HuH-7 (cell line): ENCODE data around the gene SLC25A21.

Experiments
- DNase-seq: peaks from one replicate; pipeline ENCODE4 v3.0.0; 2011; ENCODE audit warnings: low spot score

SLC25A21 gene

DNA sequence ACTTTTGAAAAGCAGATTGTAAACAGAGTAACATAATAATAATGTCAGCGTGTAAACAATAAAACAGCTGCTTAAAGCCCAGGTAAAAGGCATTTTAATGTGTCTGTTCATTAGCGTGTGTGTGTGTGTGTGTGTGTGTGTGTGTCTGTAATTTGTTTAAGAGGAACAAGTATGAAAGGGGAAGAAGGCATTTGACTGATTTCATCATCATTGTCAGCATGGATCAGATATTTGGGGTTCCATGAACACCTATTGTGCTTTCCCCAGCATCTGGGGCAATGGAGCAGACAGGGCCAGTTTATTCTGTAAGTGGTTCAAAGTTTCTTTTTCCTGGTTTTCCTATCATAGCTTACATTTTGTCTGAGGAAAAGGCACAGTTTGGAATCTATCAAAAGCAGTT lies 28.9 kb downstream of the SLC25A21 start:
- DNase-seq: no peak

DNA sequence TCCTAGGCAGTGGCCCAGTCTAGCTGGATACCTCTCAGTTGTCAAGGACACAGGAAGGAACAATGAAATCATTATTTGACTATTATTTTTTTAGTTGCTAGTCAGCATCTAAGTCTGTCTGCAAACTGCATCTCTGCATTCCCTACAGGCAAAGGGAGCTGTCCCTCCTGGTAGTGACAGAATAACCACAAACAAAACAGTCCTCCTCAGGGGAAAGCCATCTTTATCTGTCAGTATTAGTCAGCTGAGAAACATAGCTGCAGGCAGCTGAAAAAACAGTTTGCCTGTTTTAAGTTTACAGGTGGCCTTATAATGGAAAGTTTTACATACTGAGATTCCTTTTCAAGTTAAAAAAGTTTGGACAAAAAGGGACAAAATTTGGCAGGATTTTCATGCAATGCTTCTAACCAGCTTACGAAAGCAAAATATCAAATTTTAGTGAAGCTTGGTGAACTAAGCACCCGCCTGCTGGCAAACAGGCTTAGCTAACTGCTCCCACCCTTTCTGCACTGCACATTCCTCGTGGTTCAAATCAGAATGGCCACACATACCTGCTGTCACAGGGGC lies 29.5 kb downstream of the SLC25A21 start:
- DNase-seq: no peak

DNA sequence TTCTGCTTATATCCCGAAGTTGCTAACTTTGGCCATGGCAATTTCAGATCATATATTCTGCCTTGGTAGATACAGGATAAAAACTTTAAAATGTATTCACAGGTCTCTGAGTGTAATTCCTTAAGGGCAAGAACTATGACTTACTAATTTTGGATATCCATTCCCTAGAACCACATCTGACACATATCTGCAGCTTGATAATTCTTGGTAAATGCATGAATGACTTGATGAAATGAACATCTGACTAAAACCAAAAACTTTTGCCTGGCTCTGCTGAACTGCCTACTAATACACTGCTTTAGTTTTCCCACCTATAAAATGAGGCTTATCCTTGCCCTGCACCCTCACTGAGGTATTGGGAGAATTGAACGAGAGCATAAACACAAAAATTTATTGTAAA lies 32.2 kb downstream of the SLC25A21 start:
- no peak for DNase-seq

DNA sequence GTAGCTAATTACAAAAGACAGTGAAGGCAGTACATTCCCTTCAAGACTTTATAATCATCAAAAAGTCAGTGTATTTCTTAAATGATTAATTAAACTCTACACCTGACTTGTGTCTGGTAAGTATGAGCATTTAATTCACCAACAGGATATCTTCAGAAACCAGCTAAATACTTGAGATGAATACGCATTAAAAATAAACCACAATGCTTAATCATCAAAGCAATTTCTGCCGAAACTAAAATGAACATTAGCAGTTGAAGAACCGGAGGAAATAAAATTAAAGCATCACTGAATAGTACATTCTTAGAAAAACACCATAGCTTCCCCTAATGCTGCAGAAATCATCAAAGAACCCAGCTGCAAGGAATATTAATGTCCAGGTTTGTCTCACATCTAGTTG lies 32.7 kb downstream of the SLC25A21 start:
- no peak for DNase-seq

DNA sequence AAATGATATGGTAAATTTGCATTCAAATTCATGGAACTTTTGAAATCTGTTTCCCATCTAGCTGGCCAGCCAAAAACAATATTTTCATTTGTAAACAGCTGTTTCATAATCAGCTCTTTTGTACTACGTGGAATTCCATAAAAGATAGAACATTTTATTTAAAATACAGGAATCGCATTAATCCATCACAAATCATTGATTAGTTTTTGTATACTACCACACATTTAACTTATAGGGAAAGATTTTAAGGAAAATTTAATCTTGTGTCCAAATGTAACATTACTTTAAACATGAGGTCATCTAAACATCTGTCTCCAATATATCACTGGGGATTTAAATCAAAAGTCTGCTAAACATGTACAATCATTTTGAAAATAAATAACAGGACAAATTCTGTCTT lies 33.5 kb downstream of the SLC25A21 start:
- no peak for DNase-seq

DNA sequence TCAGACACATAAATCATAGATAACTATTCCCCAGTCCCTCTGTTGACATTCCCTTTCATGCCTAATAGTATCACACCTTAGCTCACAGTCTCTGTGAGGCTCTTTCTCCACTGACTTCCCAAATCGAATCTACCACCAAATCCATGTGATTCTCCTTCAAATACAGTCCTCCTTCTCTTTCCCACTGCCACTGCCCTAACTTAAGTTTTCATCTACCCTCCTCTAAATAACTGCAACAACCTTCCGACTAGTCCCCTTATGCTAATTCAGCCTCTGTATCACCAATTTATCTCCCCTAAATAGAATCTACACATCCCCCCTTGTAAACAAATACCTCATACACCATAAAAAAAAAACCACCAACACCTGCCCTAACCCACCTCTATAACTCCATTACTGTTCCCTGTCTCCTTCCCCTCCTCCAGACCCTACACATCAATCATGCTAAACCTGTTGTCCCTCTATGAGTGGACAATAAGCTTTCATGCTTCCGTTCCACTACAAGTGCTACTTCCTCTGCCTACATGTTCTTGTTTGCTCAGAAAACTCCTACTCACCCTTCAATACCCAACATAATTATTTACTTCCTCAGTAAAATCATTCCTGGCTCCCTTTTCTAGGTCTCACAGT lies 39.0 kb downstream of the SLC25A21 start:
- no peak for DNase-seq

DNA sequence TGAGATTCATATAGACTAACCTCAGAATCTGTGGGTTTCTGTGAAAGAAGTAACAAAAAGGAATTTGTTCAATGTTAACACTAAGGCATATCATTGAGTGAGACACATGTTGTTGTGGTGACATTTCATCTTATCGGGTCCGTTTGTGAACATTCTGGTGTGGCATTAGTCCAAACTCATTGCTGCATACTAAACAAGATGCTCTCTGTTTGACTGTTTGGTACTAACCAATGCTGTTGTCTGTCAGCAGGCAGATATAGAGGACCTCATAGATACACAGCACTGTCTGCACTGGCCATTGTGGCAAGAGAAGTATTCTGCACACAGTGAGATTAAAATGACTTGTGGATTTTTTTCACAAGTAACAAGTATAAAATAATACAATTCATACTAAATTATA lies 41.2 kb downstream of the SLC25A21 start:
- no peak for DNase-seq

DNA sequence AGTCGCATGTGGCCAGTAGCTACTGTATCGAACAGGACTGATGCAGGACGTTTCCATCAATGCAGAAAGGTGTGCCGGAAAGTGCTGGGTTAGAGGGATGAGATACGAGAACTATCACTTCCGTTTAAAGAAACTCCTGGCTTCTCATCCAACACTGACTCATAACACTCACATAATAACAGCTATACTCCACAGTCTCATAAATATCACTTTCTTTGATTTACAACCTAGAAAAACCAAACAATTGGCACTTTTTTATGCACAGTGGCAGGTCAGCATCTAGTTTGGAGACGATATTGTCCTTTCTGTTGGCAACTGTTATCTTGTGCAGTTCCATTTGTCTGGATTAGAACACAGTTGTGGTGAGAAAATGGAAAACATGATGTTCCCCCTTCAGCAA lies 43.4 kb downstream of the SLC25A21 start:
- DNase-seq: no peak

DNA sequence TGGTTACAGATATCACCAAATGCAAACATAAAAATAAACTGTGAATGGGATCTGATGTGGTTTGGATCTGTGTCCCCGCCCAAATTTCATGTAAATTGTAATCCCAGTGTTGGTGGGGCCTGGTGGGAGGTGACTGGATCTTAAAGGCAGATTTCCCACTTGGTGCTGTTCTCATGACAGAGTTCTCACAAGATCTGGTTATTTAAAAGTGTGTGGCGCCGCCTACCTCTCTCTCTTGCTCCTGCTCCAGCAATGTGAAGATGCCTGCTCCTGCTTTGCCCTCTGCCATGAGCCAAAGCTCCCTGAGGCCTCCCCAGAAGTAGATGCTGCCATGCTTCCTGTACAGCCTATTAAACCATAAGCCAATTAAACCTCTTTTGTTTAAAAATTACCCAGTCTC lies 47.8 kb downstream of the SLC25A21 start:
- no peak for DNase-seq

DNA sequence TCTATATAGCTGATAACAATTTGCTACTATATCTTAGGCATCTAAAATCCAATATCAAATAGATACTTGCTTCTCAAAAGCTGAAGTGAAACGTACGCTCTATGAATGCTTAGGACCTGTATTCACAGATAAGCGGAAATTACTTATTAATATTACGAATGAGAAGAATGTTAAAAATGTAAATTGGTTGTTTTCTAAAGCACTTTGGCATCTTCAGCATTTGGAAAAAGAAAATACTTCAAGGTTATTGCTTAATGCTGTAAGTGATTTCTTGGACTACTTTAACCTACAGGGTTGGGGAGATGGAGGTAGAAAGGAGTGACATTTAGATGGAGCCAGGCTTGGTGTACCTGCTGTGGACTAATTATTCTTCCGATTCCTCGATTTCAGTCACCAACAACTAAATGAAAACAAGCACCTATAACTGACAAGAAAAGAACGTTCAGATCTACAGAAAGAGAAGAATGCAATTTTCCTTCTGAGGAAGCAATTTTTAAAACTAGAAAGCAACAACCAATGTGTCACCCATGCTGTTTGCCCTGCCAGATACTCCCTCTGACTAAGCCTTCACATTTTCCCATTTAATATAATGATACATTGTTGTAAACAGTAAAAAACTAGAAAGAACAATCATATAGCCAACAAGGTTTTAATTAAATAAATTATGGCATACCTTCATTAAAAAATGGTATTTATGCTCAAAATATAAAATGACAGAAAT lies 49.3 kb downstream of the SLC25A21 start:
- DNase-seq: no peak

DNA sequence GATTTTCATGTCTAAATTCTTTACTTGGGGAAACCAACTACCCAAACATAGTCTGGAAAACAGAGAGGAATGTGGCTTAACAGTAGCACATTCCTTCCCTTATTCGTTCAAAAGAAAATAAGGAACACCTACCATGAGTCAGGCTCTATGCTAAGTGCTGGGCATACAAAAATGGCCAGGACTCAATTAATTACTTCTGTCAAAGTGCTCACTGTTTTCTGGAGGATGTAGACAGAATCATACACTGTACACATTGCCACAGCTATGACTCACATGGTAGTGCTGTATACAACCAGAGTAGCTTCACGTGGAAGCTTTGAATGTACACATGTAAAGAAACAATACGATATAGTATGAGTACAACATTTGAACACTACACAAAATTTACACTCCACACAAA lies 50.1 kb downstream of the SLC25A21 start:
- DNase-seq: no peak

DNA sequence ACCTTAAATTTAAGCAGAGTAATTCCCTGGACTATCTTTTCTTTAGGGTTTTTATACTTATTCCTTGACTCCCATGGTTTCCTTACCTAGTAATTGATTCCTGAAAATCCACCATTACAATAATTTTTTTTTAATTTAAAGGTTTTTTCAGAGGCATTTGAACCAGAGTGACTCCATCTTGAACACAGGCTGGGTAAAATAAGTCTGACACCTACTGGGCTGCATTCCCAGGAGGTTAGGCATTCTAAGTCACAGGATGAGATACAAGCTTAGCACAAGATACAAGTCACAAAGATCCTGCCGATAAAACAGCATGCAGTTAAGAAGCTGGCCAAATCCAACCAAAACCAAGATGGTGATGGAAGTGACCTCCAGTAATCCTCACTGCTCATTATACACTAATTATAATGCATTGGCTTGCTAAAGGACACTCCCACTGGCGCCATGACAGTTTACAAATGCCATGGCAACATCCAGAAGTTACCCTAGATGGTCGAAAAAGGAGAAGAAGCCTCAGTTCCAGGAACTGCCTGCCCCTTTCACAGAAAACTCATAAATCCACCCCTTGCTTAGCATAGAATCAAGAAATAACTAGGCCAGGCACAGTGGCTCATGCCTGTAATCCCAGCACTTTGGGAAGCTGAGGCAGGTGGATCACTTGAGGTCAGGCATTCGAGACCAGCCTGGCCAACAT lies 53.6 kb downstream of the SLC25A21 start:
- no peak for DNase-seq

DNA sequence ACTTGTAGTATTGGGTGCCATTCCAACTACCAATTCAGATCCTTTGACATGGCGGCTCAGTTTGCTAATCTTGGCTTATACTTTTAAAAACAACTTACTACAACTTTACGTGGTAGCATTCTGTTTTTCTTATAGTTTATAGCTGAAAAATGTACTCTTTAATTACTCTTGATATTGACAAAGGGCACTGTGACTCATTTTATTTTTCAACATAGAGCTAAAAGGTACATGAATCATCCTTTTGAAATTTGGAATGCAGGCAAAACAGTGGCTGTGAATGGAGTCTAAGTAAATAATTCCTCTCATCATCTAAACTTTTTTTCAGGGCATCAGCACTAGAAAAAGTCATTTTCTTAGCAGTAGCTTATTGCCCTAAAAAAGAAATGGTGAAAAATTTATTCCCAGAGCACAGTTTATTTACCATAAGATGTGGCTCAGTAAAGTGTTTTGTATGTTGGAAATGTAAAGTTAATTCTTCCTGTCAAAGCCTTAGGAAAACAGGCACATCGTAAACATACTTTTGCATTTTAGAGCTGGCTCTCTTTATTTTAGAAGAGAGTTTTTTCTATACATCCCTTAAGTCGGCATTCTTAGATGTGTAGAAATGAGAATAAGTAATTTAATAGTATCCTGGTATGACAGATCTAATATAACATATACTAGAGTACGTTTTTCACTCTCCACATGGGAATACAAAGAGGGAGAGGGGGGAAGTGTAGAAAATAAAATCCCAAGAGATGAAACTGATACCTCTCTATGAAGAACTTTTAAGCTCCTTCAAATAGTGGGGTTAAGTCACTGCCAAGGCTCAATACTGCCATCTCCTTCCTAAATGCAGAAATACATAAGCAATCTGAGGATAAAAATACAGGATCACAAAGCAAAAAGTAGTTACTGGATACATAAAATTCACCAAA lies 55.2 kb downstream of the SLC25A21 start:
- no peak for DNase-seq

DNA sequence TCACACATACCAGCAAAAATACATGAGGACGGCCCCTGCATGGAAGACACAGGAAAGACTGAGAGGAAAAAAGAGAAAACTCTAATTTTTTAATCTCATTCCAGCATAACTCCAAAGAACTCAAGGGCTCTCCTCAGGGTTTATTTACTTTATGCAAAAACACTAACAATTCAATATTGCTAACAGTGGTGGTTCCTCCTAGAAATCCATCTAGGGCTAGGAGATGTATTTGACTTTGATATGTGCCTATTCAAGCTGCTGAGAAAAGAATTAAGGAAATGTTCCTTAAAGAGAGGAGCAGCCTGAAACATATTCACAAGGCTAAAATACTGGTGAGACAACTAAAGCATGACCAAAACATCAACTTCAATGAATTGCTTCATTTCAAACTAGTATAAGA lies 57.0 kb downstream of the SLC25A21 start:
- no peak for DNase-seq

DNA sequence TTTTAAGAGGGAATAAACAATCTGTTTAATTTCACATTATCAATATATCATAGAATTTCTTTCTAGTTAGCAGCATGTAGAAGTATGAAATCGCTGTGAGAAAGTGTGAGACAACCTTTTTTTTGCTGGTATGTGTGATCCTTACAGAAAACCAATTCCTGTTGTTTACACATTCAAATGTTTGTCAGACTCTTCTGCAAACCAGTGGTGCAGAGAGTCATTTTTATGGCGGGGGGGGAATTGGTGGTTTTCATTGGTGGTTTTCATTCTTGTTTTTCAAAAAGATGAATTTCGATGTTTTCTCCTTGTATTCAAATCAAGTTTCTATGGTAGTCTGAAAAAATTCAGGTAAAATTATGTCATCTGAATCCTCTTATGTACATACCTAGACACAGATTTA lies 57.8 kb downstream of the SLC25A21 start:
- DNase-seq: no peak

DNA sequence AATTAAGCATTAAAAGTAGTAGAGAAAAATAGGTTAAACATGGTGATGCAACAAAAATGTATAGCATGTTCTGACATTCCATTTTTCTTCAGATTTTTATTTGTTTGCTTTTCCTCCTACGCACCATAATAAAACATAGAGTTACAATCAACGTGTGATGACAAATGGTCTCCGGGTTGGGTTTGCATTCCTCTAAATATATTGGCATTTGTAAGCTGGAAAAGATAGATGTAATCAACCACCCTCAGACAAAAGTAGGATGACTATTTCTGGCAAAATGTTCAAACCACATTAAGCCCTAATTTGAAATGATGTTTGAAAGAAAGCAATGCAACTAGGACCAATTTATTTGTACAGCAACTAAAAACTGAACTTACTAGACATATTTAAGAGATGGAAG lies 58.4 kb downstream of the SLC25A21 start:
- DNase-seq: no peak

DNA sequence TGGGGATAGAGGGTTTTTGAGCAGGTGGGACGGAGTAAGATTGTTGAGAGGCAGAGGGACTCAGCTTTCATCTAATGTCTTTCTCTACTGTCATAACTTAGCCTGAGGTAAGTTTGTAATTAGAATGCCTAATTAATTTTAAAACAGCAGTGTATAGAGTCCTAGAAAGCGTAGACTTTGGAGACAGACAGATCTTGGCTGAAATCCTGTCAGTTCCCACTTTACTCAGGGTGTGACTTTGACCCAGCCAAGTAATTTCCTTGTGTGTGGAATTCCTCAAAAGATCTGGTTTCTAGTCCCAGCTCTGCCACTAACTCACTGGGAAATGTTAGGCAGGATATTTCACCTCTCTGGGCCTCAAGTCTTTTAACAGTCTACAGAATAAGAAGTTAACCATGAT lies 74.3 kb downstream of the SLC25A21 start:
- DNase-seq: no peak

DNA sequence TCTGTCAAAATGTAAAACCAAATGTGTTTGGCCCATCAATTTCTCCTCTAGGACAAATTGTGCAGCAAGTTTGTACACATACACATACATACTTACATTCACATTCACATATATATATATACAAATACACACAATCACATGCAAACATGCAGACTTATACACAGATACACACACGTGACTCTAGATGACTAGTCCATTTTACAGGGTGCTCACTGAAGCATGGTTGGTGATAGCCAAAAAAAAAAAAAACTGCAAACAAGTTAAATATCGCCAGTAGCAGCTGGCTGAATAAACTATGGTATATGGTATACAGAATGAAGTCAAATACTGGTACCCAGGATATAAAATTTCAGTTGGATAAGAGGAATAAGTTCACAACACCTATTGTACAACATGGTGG lies 77.9 kb downstream of the SLC25A21 start:
- DNase-seq: no peak

DNA sequence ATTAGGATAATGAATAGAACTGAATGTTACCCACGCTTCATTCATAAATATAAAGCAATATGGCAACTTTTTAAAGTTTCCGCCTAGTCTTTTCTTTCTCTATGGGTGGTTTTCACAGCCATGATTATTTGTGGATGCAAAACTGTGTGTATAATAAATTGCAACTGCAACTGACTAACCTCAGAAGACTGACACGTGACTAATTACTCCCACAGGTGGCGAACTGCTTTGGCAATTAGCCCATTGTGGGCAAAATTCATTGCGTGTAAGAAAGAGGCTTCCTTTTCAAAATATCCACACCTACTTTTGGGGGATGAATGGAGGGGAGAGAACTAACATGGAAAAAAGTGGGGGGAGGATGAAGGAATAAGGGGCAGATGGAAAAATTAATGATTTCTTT lies 79.0 kb downstream of the SLC25A21 start:
- DNase-seq: no peak

DNA sequence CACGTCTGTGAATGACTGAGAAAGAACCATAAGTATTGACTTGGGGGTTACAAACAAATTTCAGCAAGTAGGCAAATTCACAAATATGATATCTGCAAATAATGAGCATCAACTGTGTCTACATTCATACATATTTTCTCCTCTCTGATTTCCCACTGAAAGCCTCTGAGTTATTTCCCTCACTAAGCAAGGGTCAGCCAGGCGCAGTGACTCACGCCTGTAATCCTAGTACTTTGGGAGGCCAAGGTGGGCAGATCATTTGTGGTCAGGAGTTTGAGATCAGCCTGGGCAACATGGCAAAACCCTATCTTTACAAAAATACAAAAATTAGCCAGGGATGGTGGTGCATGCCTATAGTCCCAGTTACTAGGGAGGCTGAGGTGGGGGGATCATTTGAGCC lies 80.8 kb downstream of the SLC25A21 start:
- no peak for DNase-seq

DNA sequence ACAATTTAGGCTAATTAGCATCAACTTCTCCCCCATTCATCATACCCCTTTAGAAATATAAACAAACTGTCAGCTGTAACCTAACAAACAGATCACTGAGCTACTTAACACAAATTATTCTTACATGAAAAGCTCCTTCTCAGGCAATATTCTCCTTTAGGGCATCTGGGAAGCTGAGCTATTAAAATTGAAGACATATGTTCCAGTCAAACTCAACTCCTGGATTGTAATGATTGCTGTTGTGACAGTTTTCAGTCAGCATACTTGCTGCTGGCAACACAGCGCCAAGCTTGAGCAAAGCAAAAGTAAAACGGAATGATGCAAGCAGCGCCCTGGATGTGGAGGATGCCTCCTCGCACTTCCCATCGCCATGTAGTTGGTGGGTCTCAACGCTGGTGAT lies 82.4 kb downstream of the SLC25A21 start:
- DNase-seq: no peak

DNA sequence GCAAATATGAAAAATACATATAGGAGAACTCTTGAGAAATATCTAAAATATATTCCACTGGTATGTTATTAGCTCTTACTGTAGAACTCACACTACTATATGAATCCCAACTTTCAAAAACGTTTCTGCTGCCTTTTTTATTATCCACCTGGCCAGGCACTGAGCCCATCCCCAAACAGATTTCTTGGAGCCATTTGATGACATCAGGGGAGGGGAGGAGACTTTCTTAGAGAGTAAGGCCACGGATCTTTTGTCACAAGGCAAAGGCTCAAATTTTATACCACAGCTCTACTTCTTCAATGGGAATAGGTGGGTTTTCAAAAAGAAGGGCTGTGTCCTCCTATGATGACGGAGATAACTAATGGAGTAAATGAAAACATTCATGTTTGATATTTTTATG lies 83.0 kb downstream of the SLC25A21 start:
- DNase-seq: no peak
